ENCODE results near the gene KCNQ1. TPM values are rescaled to one million over a fixed set of nuclear protein-coding genes. Genes with fewer than 3 reads are reported as not detected.

The KCNQ1 gene
- total and polyA plus RNA-seq, 9 donors, result 1.4 to 17.2 (median 3.8) TPM

- no peaks in the 10 kb centered on the region for H3K27me3 ChIP-seq
- H3K36me3 ChIP-seq, result no peaks in the 10 kb centered on the region
- TF ChIP-seq POLR2A (IDR thresholded peaks at IDR 0.05) (no peak), CTCF (IDR thresholded peaks at IDR 0.05) (no peak), EP300 (IDR thresholded peaks at IDR 0.05) (no peak)
- DNase-seq, result no peak
- intact Hi-C loops (cut with DNase I), result no loop called here
- 77 to 91% (median 79%) methylated on average over 13 of the region's 13 CpGs for WGBS, 3 donors
- H3K4me3 ChIP-seq, result no peak overlapping the region
- no peaks in the 10 kb centered on the region for H3K9me3 ChIP-seq
- no peak overlapping the region for H3K27ac ChIP-seq
- no peaks in the 10 kb centered on the region for H3K4me1 ChIP-seq (ENCODE audit: insufficient read depth)
Measured at GRCh38 chr11:2863276-2863618, 418.4 kb downstream of the KCNQ1 start.

- Histone ChIP-seq H3K4me3 (no peak overlapping the region), H3K27ac (no peak overlapping the region), H3K4me1 (ENCODE audit: insufficient read depth) (no peaks in the 10 kb centered on the region), H3K36me3 (no peaks in the 10 kb centered on the region), H3K9me3 (no peaks in the 10 kb centered on the region), H3K27me3 (no peaks in the 10 kb centered on the region)
- no peak for TF ChIP-seq EP300 (IDR thresholded peaks at IDR 0.05)
- no peak for TF ChIP-seq POLR2A (IDR thresholded peaks at IDR 0.05)
- TF ChIP-seq CTCF (IDR thresholded peaks at IDR 0.05), result no peak
- intact Hi-C loops (cut with DNase I), result no loop called here
- WGBS, 3 donors, result 68 to 83% (median 78%) methylated on average over 10 of the region's 10 CpGs
- DNase-seq, result no peak
Measured at GRCh38 chr11:2864901-2865300, 420.1 kb downstream of the KCNQ1 start.

- Histone ChIP-seq H3K4me1 (ENCODE audit: insufficient read depth) (no peaks in the 10 kb centered on the region), H3K27ac (no peak overlapping the region), H3K27me3 (no peaks in the 10 kb centered on the region), H3K4me3 (no peak overlapping the region), H3K36me3 (no peaks in the 10 kb centered on the region), H3K9me3 (no peaks in the 10 kb centered on the region)
- TF ChIP-seq EP300 (IDR thresholded peaks at IDR 0.05) (no peak), POLR2A (IDR thresholded peaks at IDR 0.05) (no peak), CTCF (IDR thresholded peaks at IDR 0.05) (no peak)
- DNase-seq, result no peak
- WGBS, 3 donors, result 73 to 81% (median 75%) methylated on average over 11 of the region's 11 CpGs
- intact Hi-C loops (cut with DNase I), result no loop called here
Measured at GRCh38 chr11:2865922-2866577, 421.2 kb downstream of the KCNQ1 start.

GRCh38 chr11:2867142-2867541 lies 422.3 kb downstream of the KCNQ1 start:
- H3K27me3 ChIP-seq, result no peaks in the 10 kb centered on the region
- intact Hi-C loops (cut with DNase I), result no loop called here
- DNase-seq, result no peak

More at GRCh38 chr11:2867142-2867541, 422.3 kb downstream of the KCNQ1 start:
- Histone ChIP-seq H3K4me3 (no peak overlapping the region), H3K4me1 (ENCODE audit: insufficient read depth) (no peaks in the 10 kb centered on the region), H3K36me3 (no peaks in the 10 kb centered on the region), H3K27ac (no peak overlapping the region), H3K9me3 (no peaks in the 10 kb centered on the region)
- TF ChIP-seq CTCF (IDR thresholded peaks at IDR 0.05), result no peak
- no peak for TF ChIP-seq POLR2A (IDR thresholded peaks at IDR 0.05)
- no peak for TF ChIP-seq EP300 (IDR thresholded peaks at IDR 0.05)
- WGBS, 3 donors, result 88 to 95% (median 94%) methylated on average over 5 of the region's 5 CpGs
